Brain microvascular endothelial cell (primary cell): Measurements from ENCODE around the gene ADCK1.
"Not testable (repeated sequence)": the region's sequence is repeated elsewhere in the genome, so short reads cannot be mapped to it uniquely, and the experiment has no call there.

Experiments used
- DNase-seq: peaks from one replicate; pipeline ENCODE4 v3.0.0-alpha.2; 2020
- H3K27ac ChIP-seq: fragments of 250-450 bp; sonication (Bioruptor Pico); 2 replicates; pipeline ENCODE4 v1.5.1; 2020; ENCODE audit warnings: mild to moderate bottlenecking, moderate library complexity
- H3K27me3 ChIP-seq: fragments of 250-450 bp; sonication (Bioruptor Pico); replicated peaks from 2 replicates; pipeline ENCODE4 v1.5.1; 2020; ENCODE audit warnings: mild to moderate bottlenecking
- H3K36me3 ChIP-seq: fragments of 250-450 bp; sonication (Bioruptor Pico); replicated peaks from 2 replicates; pipeline ENCODE4 v1.5.1; 2020; ENCODE audit warnings: mild to moderate bottlenecking
- H3K4me3 ChIP-seq: 2 replicates; pipeline ENCODE4 v1.5.1; 2011; ENCODE audit warnings: low read depth, mild to moderate bottlenecking, control low read depth, low read length, moderate library complexity
- CTCF ChIP-seq: IDR thresholded peaks from 2 replicates; pipeline ENCODE4 v1.5.1; 2011; ENCODE audit warnings: low read depth, mild to moderate bottlenecking, moderate library complexity, low read length, control low read depth, inconsistent platforms; ENCODE audit errors: missing control alignments
- in situ Hi-C: cut with HindIII; loops from 2 replicates; pipeline ENCODE4 v1.10.0; 2017; ENCODE audit warnings: low sequenced_read_pairs, low pct_ligation_motif_present

The ADCK1 gene

GRCh38 chr14:77912754-77913556 lies 113.0 kb downstream of the ADCK1 start:
- H3K4me3 ChIP-seq, result no peak overlapping the region
- no peak for TF ChIP-seq CTCF
- in situ Hi-C loops, result no loop called here
- no peak overlapping the region for H3K27ac ChIP-seq
- no peaks in the 10 kb centered on the region for H3K36me3 ChIP-seq
- no peak for DNase-seq
- H3K27me3 ChIP-seq, result no peaks in the 10 kb centered on the region

- in situ Hi-C loops, result no loop called here
- no peak for DNase-seq
- TF ChIP-seq CTCF, result no peak
- H3K36me3 ChIP-seq, result no peaks in the 10 kb centered on the region
- H3K27ac ChIP-seq, result no peak overlapping the region
- no peaks in the 10 kb centered on the region for H3K27me3 ChIP-seq
- no peak overlapping the region for H3K4me3 ChIP-seq
These were observed 114.3 kb downstream of the ADCK1 start for GRCh38 chr14:77914073-77914721.

DNA sequence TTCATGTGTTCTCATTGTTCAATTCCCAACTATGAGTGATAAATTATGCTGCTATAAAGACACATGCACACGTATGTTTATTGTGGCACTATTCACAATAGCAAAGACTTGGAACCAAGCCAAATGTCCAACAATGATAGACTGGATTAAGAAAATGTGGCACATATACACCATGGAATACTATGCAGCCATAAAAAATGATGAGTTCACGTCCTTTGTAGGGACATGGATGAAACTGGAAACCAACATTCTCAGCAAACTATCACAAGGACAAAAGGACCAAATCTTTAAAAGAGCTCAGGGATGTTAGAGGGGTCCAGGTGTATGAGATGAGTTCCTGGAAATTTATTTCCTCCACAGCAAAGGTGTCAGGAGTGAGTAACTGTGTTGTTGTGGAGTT lies 115.5 kb downstream of the ADCK1 start:
- in situ Hi-C loops, H3K4me3 ChIP-seq, H3K27me3 ChIP-seq, DNase-seq, H3K27ac ChIP-seq, H3K36me3 ChIP-seq: not testable (repeated sequence)

- Histone ChIP-seq H3K4me3 (no peak overlapping the region), H3K36me3 (no peaks in the 10 kb centered on the region), H3K27ac (no peak overlapping the region), H3K27me3 (no peaks in the 10 kb centered on the region)
- in situ Hi-C loops, result no loop called here
- TF ChIP-seq CTCF, result no peak
- no peak for DNase-seq
These were observed 117.7 kb downstream of the ADCK1 start for GRCh38 chr14:77917491-77918201.

DNA sequence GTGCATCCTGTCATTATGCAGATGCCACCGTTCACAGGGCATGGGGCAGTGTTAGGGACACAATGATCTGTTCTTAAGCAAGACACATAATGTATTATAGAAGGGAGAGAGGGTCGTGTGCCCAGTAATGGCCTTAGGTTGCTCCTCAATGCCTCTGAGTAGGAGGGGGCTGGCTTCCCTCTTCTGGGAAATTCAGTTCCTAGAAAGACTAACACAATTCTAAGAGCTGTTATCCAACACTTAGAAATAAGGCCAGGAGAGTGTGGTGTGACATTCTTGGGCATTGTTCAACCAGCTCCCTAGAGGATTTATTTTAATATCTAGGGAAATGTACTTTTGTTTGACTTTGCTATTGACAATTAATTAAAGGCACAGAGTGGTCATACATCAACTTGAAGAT lies 118.5 kb downstream of the ADCK1 start:
- no peak for TF ChIP-seq CTCF
- no peaks in the 10 kb centered on the region for H3K27me3 ChIP-seq
- DNase-seq, result no peak
- no peak overlapping the region for H3K4me3 ChIP-seq
- H3K27ac ChIP-seq, result no peak overlapping the region
- no peaks in the 10 kb centered on the region for H3K36me3 ChIP-seq
- in situ Hi-C loops, result no loop called here

DNA sequence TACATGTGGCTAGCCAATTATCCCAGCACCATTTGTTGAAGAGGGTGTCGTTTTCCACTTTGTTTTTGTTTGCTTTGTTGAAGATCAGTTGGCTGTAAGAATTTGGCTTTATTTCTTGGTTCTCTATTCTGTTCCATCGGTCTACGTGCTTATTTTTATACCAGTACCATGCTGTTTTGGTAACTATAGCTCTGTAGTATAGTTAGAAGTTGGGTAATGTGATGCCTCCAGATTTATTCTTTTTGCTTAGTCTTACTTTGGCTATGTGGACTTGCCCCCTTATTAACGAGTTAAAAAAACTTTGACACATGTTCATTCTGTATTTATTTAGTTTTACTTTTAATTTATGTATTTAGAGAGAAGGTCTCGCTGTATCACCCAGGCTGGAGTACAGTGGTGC lies 120.4 kb downstream of the ADCK1 start:
- no peak overlapping the region for H3K4me3 ChIP-seq
- H3K36me3 ChIP-seq, result no peaks in the 10 kb centered on the region
- TF ChIP-seq CTCF, result no peak
- H3K27me3 ChIP-seq, result no peaks in the 10 kb centered on the region
- no peak overlapping the region for H3K27ac ChIP-seq
- DNase-seq, result no peak
- in situ Hi-C loops, result no loop called here
